PC-9 (cell line): ENCODE data around the gene UTP25. TPM values are rescaled to one million over a fixed set of nuclear protein-coding genes. Genes with fewer than 3 reads are reported as not detected.

Source experiments
- BruUV-seq: library from RNA; stranded (reverse); fragments of 400-500 nt; replicated peaks from 2 replicates; lab custom pipeline; 2021; lab: Mats Ljungman, UMichigan
- CTCF ChIA-PET: fragments of 300-600 bp; sonication (Branson Sonifier 250); formaldehyde crosslinking; loops from one replicate; lab custom pipeline; 2022; ENCODE audit warnings: antibody characterized with exemption; lab: Charles Lee
- POLR2A ChIA-PET: fragments of 300-600 bp; sonication (Branson Sonifier 250); formaldehyde crosslinking; loops from one replicate; lab custom pipeline; 2022; ENCODE audit warnings: antibody characterized with exemption; ENCODE audit not compliant: unreplicated experiment; lab: Charles Lee
- DNase-seq, 2 experiments: peaks; one replicate each; pipeline versions ENCODE4 v3.0.0 to v3.0.0-alpha.2; 2015 to 2022; ENCODE audit warnings: mixed read lengths in 1 of 2
- H2AFZ ChIP-seq: fragments of 200-600 bp; sonication (generic); 2 replicates; pipeline ENCODE4 v1.8.1; 2017; ENCODE audit warnings: antibody characterized with exemption
- H3F3A ChIP-seq: fragments of 200-600 bp; sonication (generic); 2 replicates; pipeline ENCODE4 v1.8.1; 2017; ENCODE audit warnings: antibody characterized with exemption, mild to moderate bottlenecking, low read depth; ENCODE audit not compliant: insufficient read depth
- H3K27ac ChIP-seq: fragments of 200-600 bp; sonication (generic); 2 replicates; pipeline ENCODE4 v1.6.1; 2016; ENCODE audit warnings: mixed run types
- H3K27me3 ChIP-seq: fragments of 200-600 bp; sonication (generic); 2 replicates; pipeline ENCODE4 v1.6.1; 2016; ENCODE audit warnings: low read depth, mixed run types; ENCODE audit not compliant: insufficient read depth
- H3K36me3 ChIP-seq: fragments of 200-600 bp; sonication (generic); 2 replicates; pipeline ENCODE4 v1.6.1; 2016; ENCODE audit warnings: low read depth, mixed run types
- H3K4me1 ChIP-seq: fragments of 200-600 bp; sonication (generic); replicated peaks from 2 replicates; pipeline ENCODE4 v1.6.1; 2016; ENCODE audit warnings: mixed run types; ENCODE audit not compliant: insufficient read depth
- H3K4me2 ChIP-seq: fragments of 200-600 bp; sonication (generic); 2 replicates; pipeline ENCODE4 v1.6.1; 2017; ENCODE audit warnings: mixed run types
- H3K4me3 ChIP-seq: fragments of 200-600 bp; sonication (generic); 2 replicates; pipeline ENCODE4 v1.6.1; 2016; ENCODE audit warnings: mixed run types
- H3K79me2 ChIP-seq: fragments of 200-600 bp; sonication (generic); 2 replicates; pipeline ENCODE4 v1.6.1; 2017; ENCODE audit warnings: low read depth, mixed run types
- H3K9me2 ChIP-seq: fragments of 200-600 bp; sonication (generic); 2 replicates; pipeline ENCODE4 v1.8.1; 2017; ENCODE audit warnings: mild to moderate bottlenecking; ENCODE audit not compliant: insufficient read depth
- H3K9me3 ChIP-seq: fragments of 200-600 bp; sonication (generic); 2 replicates; pipeline ENCODE4 v1.8.1; 2016; ENCODE audit warnings: low read depth; ENCODE audit not compliant: insufficient read depth
- H4K20me1 ChIP-seq: fragments of 200-600 bp; sonication (generic); 2 replicates; pipeline ENCODE4 v1.8.1; 2017; ENCODE audit not compliant: insufficient read depth
- CTCF ChIP-seq: fragments of 200-600 bp; sonication (generic); conservative IDR thresholded peaks from 2 replicates; pipeline ENCODE4 v1.6.1; 2017; ENCODE audit warnings: mixed run types, antibody characterized with exemption, mild to moderate bottlenecking, moderate library complexity
- EZH2 ChIP-seq: fragments of 200-600 bp; sonication (generic); IDR thresholded peaks from 2 replicates; pipeline ENCODE4 v1.8.0; 2017; ENCODE audit warnings: antibody characterized with exemption, low read depth
- intact Hi-C: fragments of 100-400 bp; cut with micrococcal nuclease; formaldehyde crosslinking; loops from one replicate; pipeline ENCODE4 v1.10.0; 2022; ENCODE audit not compliant: unreplicated experiment
- total RNA-seq: library from RNA; stranded (reverse); gene quantifications from 2 replicates; pipeline ENCODE4 v1.2.3, GENCODE V29; 2021

The UTP25 gene
- total RNA-seq, 1 experiment from 2014 or later, result 9.3 TPM

GRCh38 chr1:209831615-209832014 lies 3.8 kb downstream of the UTP25 start:
- CTCF ChIA-PET, result interaction anchor here (0.7 kb wide), 1 partner anchor 83 kb away, joined by 3 read pairs; no protein-coding TSS in a partner anchor
- DNase-seq, result no peak
- Histone ChIP-seq H2AFZ (no peak overlapping the region), H3K4me1 (peaks cover 14% of the 10 kb centered on the region), H4K20me1 (peaks cover 7% of the 10 kb centered on the region; the same call in 1 of the 2 replicates), H3K79me2 (peaks cover 31% of the 10 kb centered on the region), H3K9me2 (no peaks in the 10 kb centered on the region), H3K36me3 (peaks cover 35% of the 10 kb centered on the region), H3F3A (peaks cover 7% of the 10 kb centered on the region; the same call in 1 of the 2 replicates), H3K27me3 (no peaks in the 10 kb centered on the region), H3K4me2 (no peak overlapping the region), H3K9me3 (no peaks in the 10 kb centered on the region), H3K27ac (no peak overlapping the region), H3K4me3 (no peak overlapping the region)
- BruUV-seq, result no TSS peak
- intact Hi-C loops, result no loop called here
- TF ChIP-seq EZH2 (no peak), CTCF (no peak)
- POLR2A ChIA-PET, result no interaction called here

GRCh38 chr1:209835782-209836298 lies 8.1 kb downstream of the UTP25 start:
- peaks cover 3% of the 10 kb centered on the region; the same call in 1 of the 2 replicates for H4K20me1 ChIP-seq
- ChIA-PET CTCF (no interaction called here), POLR2A (no interaction called here)
- no TSS peak for BruUV-seq
- no peak overlapping the region for H3K4me2 ChIP-seq
- H3K4me1 ChIP-seq, result peaks cover 23% of the 10 kb centered on the region
- H2AFZ ChIP-seq, result no peak overlapping the region
- intact Hi-C loops, result no loop called here
- no peak for DNase-seq
- no peak overlapping the region for H3K4me3 ChIP-seq
- H3K9me2 ChIP-seq, result no peaks in the 10 kb centered on the region
- H3F3A ChIP-seq, result peaks cover 26% of the 10 kb centered on the region
- H3K79me2 ChIP-seq, result peaks cover 9% of the 10 kb centered on the region; the same call in 1 of the 2 replicates
- TF ChIP-seq EZH2, result no peak
- no peak for TF ChIP-seq CTCF
- H3K36me3 ChIP-seq, result peaks cover 48% of the 10 kb centered on the region
- H3K27ac ChIP-seq, result no peak overlapping the region
- H3K27me3 ChIP-seq, result no peaks in the 10 kb centered on the region
- no peaks in the 10 kb centered on the region for H3K9me3 ChIP-seq

- DNase-seq, result no peak
- H3K36me3 ChIP-seq, result peaks cover 55% of the 10 kb centered on the region
- H2AFZ ChIP-seq, result no peak overlapping the region
- H3K9me3 ChIP-seq, result no peaks in the 10 kb centered on the region
- H3K4me1 ChIP-seq, result peaks cover 26% of the 10 kb centered on the region
- intact Hi-C loops, result no loop called here
- ChIA-PET POLR2A (no interaction called here), CTCF (no interaction called here)
- H3K27me3 ChIP-seq, result no peaks in the 10 kb centered on the region
- no peak for TF ChIP-seq CTCF
- H3K9me2 ChIP-seq, result no peaks in the 10 kb centered on the region
- 0 out of 2 replicates have a peak, but pooled peaks cover 3% of the 10 kb centered on the region for H4K20me1 ChIP-seq
- no peak overlapping the region for H3K4me3 ChIP-seq
- H3K27ac ChIP-seq, result no peak overlapping the region
- peaks cover 26% of the 10 kb centered on the region for H3F3A ChIP-seq
- no peak overlapping the region for H3K4me2 ChIP-seq
- peaks cover 12% of the 10 kb centered on the region for H3K79me2 ChIP-seq
- no TSS peak for BruUV-seq
Observed at GRCh38 chr1:209837671-209838070, 9.9 kb downstream of the UTP25 start.
